Measurements from ENCODE around the gene ABCA2. TPM values are rescaled to one million over a fixed set of nuclear protein-coding genes. Genes with fewer than 3 reads are reported as not detected.

ABCA2 gene
- total and polyA plus RNA-seq, 9 of the 15 experiments (the other 6 are each of a cell fraction or from before 2014, with no cell fraction given) = 0.69 to 16.3 (median 6.1) TPM; not detected in 2

- Histone ChIP-seq H3K9me1 (ENCODE audit: control insufficient read depth, insufficient read depth, low read length) (no peaks in the 10 kb centered on the region), H3K9ac (ENCODE audit: insufficient read depth in 1 of 2, low read depth in 2 of 2, low read length in 2 of 2) (peak overlapping the region in 1 of 2 experiments; percentile 88; a peak in 1 of 4 replicates), H3K4me3 (no peak overlapping the region), H4K20me1 (replicated peaks; ENCODE audit: control insufficient read depth, insufficient read depth, low read length) (no peaks in the 10 kb centered on the region), H3K27ac (ENCODE audit: extremely low read depth, low read depth, low read length) (no peak overlapping the region), H3K9me3 (replicated peaks; ENCODE audit: control insufficient read depth, insufficient read depth, low read depth, low read length) (peaks cover 6% of the 10 kb centered on the region), H3K79me2 (ENCODE audit: control insufficient read depth, insufficient read depth, low read length) (peaks cover 18% of the 10 kb centered on the region), H3K27me3 (ENCODE audit: control insufficient read depth in 2 of 2, insufficient read depth in 2 of 2, low read length in 2 of 2) (no peaks in the 10 kb centered on the region), H3K36me3 (ENCODE audit: control insufficient read depth, insufficient read depth, low read length) (peaks cover 22% of the 10 kb centered on the region; the same call in 1 of the 3 replicates), H2AFZ (ENCODE audit: low read depth, low read length) (no peak overlapping the region), H3K4me2 (ENCODE audit: insufficient read depth, low read length) (no peak overlapping the region), H3K4me1 (replicated peaks in 1 of 2; ENCODE audit: control insufficient read depth in 2 of 2, insufficient read depth in 2 of 2, low read length in 2 of 2) (peaks cover 32 to 75% of the 10 kb centered on the region in 2 experiments)
- no peak for TF ChIP-seq KLF16 (IDR thresholded peaks at IDR 0.05)
- TF ChIP-seq CUX1 (CRISPR knock-in tag; IDR thresholded peaks at IDR 0.05) = no peak
- TF ChIP-seq MLLT1 (IDR thresholded peaks at IDR 0.05) = 0 out of 4 replicates have a peak, but pooled peaks of 1 of the 2 experiments have one; percentile 22
- TF ChIP-seq PRPF4 (IDR thresholded peaks at IDR 0.05; ENCODE audit: insufficient read depth, low read depth, low read length, poor library complexity, severe bottlenecking) = peak; percentile 53
- no peak for TF ChIP-seq ZBTB17 (CRISPR knock-in tag; IDR thresholded peaks at IDR 0.05)
- peak; percentile 20; the same call in 1 of the 2 replicates for TF ChIP-seq POLR2A (conservative IDR thresholded peaks at IDR 0.05)
- TF ChIP-seq POLR2G (IDR thresholded peaks at IDR 0.05; ENCODE audit: low read depth, low read length) = peak; percentile 61; the same call in 1 of the 2 replicates
- intact Hi-C loops (cut with micrococcal nuclease) (no loop called here), in situ Hi-C loops (cut with MboI) (no loop called here)
- ATAC-seq (no peak), DNase-seq (ENCODE audit: extremely low read depth in 1 of 4, low spot score in 3 of 4) (no peak), FAIRE-seq (no peak)
- no TSS peak for BruUV-seq (replicated peaks)
- ChIA-PET CTCF (ENCODE audit: low intra/inter-chr PET ratio) (no interaction called here), POLR2A (interaction anchor here (0.6 to 1.3 kb wide), 3 partner anchors 9 to 149 kb away, joined by 3 to 8 read pairs (median 4); no protein-coding TSS in a partner anchor)
- 90% methylated on average over 10 of the region's 30 CpGs for WGBS (ENCODE audit: insufficient coverage, low coverage, missing lambda C conversion rate)
Observed at GRCh38 chr9:136995362-136995761, 32.7 kb downstream of the ABCA2 start.
